AG09319 (cell line): ENCODE measurements around the gene VASH2.
"Not testable (repeated sequence)": the region's sequence is repeated elsewhere in the genome, so short reads cannot be mapped to it uniquely, and the experiment has no call there.

ENCODE experiments used
- DNase-seq: peaks from one replicate; pipeline ENCODE4 v3.0.0-alpha.2; 2010; ENCODE audit warnings: low read depth; ENCODE audit errors: extremely low read depth
- TF ChIP-seq, protein P1 (sequence below): IDR thresholded peaks from 2 replicates; pipeline ENCODE4 v1.5.1; 2011; ENCODE audit warnings: low read depth, mild to moderate bottlenecking, inconsistent platforms, low read length, moderate library complexity

The VASH2 gene

DNA sequence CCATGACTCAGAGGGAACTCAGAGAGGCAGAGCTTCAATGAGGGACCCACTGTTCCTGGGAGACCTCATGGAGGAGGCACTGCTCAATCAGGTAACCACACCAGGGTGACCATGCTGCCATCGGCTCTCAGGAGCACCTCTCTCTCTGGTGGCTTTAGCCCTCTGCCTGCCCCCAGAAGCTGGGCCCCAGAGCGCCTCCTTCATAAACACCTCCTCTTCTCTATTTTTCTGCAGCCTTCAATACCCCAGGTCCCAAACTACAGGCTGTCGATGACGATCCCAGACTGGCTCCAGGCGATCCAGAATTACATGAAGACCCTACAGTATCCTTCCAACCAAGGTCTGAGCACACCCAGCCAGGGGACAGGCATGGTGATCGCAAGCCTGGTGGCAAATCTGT is 10.6 kb downstream of the VASH2 start:
- no peak for DNase-seq

GRCh38 chr1:212962509-212962908 is 12.2 kb downstream of the VASH2 start:
- TF ChIP-seq, protein P1, sequence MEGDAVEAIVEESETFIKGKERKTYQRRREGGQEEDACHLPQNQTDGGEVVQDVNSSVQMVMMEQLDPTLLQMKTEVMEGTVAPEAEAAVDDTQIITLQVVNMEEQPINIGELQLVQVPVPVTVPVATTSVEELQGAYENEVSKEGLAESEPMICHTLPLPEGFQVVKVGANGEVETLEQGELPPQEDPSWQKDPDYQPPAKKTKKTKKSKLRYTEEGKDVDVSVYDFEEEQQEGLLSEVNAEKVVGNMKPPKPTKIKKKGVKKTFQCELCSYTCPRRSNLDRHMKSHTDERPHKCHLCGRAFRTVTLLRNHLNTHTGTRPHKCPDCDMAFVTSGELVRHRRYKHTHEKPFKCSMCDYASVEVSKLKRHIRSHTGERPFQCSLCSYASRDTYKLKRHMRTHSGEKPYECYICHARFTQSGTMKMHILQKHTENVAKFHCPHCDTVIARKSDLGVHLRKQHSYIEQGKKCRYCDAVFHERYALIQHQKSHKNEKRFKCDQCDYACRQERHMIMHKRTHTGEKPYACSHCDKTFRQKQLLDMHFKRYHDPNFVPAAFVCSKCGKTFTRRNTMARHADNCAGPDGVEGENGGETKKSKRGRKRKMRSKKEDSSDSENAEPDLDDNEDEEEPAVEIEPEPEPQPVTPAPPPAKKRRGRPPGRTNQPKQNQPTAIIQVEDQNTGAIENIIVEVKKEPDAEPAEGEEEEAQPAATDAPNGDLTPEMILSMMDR: no peak
- no peak for DNase-seq

More for the DNA sequence above, 10.6 kb downstream of the VASH2 start:
- TF ChIP-seq, protein P1: no peak

DNA sequence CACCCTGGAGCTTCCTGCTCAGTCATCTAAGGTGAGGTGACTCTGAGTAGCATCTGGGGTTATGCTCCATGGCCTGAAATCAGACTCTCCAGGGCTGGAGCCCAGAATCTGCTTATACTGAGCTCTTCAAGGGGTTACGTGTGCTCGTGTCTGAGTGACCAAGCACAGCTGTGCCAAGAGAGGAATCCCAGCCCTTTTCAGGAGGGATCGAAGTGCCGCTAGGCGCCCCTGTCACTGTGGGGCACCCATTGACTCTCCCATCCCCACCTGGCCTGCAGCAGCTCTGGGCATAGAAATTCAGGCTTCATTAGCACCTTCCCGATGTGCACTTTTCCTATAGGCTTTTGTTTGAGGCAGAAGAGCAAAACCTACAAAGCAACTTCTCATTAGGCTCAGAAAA is 13.8 kb downstream of the VASH2 start:
- no peak for DNase-seq
- TF ChIP-seq, protein P1: no peak

- DNase-seq: not testable (repeated sequence)
Observed at GRCh38 chr1:212964993-212965392, 14.7 kb downstream of the VASH2 start.

DNA sequence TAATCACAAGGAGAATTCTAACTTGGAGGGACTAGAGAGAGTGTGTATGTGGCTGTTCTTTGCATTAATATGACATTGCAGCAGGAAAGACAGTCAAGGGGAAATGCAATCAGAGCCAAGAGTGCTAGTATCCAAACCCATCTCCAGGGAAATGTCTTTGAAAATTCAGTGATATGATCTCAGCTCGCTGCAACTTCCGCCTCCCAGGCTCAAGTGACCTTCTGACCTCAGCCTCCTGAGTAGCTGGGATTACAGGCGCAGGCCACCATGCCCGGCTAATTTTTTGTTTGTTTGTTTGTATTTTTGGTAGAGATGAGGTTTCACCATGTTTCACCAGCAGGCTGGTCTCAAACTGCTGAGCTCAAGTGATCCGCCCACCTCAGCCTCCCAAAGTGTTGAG is 16.3 kb downstream of the VASH2 start:
- no peak for DNase-seq
- TF ChIP-seq, protein P1: no peak

- no peak for DNase-seq
- TF ChIP-seq, protein P1: peak; percentile 56
Observed at GRCh38 chr1:212967801-212968200, 17.5 kb downstream of the VASH2 start.

DNA sequence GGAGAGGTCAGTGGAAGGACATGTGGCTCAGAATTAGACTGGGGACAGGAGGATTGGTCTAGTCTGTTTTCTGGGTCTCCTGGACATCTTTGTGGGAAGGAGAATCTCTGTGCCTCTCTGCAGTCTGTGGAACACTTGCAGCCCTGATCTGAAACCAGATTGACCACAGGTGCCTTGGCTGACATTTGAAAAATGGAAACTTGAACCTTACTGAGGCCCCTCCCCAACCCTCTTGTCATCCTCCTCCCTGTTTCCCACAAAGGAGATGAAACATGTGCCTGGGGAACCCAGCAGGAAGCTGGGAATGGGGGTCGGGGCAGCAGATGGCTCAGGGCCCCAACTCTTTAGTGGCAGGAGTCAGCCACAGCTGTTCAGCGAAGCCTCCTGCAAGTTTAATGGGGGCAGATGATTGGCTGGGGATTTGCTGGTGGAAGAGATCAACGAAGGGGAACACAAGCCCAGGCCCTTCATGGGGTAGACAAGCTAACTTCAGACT is 18.1 kb downstream of the VASH2 start:
- no peak for DNase-seq
- TF ChIP-seq, protein P1: no peak

- TF ChIP-seq, protein P1: no peak
- DNase-seq: no peak
Observed at GRCh38 chr1:212970085-212970484, 19.7 kb downstream of the VASH2 start.
